Measurements from ENCODE around the gene CADM1.

- no peak for TF ChIP-seq CTCF (IDR thresholded peaks at IDR 0.05)
- TF ChIP-seq POLR2AphosphoS5 (IDR thresholded peaks at IDR 0.05) = no peak
Measured at GRCh38 chr11:115357066-115357465, 147.1 kb downstream of the CADM1 start.

All from stomach (tissue), 4 donors.